Fibroblast of mammary gland (primary cell): ENCODE results near the gene AGO4.

Experiments used
- DNase-seq: peaks from one replicate; pipeline ENCODE4 v3.0.0-alpha.2; 2010; ENCODE audit warnings: low read depth
- H3K4me3 ChIP-seq: 2 replicates; pipeline ENCODE4 v1.5.1; 2011; ENCODE audit warnings: low read depth, mild to moderate bottlenecking, low read length, moderate library complexity; ENCODE audit not compliant: control insufficient read depth
- TF ChIP-seq, protein P1 (sequence below): conservative IDR thresholded peaks from 2 replicates; pipeline ENCODE4 v1.5.1; 2011; ENCODE audit warnings: low read depth, low read length, inconsistent platforms; ENCODE audit not compliant: control insufficient read depth, insufficient read depth

AGO4 gene

DNA sequence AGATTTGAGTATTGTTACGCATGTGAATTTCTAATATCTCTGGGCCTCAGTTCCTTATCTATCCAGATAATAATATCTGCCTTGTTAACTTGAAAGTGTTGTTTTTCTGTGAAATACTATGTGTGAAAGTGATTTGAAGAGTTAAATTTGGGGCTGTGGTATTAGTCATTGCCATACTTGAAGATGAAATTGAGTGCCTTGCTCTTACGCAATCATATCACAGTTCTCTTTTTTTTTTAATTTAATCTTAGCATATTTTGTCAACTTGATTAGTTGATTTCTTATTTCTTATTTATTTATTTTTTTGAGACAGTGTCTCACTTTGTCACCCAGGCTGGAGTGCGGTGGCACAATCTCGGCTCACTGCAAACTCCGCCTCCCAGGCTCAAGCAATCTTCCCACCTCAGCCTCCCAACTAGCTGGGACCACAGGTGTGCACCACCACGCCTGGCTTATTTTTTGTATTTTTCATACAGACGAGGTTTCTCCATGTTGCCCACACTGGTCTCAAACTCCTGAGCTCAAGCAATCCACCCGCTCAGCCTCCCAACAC, 31.0 kb downstream of the AGO4 start:
- DNase-seq = peak; percentile 14
- TF ChIP-seq, protein P1, sequence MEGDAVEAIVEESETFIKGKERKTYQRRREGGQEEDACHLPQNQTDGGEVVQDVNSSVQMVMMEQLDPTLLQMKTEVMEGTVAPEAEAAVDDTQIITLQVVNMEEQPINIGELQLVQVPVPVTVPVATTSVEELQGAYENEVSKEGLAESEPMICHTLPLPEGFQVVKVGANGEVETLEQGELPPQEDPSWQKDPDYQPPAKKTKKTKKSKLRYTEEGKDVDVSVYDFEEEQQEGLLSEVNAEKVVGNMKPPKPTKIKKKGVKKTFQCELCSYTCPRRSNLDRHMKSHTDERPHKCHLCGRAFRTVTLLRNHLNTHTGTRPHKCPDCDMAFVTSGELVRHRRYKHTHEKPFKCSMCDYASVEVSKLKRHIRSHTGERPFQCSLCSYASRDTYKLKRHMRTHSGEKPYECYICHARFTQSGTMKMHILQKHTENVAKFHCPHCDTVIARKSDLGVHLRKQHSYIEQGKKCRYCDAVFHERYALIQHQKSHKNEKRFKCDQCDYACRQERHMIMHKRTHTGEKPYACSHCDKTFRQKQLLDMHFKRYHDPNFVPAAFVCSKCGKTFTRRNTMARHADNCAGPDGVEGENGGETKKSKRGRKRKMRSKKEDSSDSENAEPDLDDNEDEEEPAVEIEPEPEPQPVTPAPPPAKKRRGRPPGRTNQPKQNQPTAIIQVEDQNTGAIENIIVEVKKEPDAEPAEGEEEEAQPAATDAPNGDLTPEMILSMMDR = no peak
- H3K4me3 ChIP-seq = no peak overlapping the region

DNA sequence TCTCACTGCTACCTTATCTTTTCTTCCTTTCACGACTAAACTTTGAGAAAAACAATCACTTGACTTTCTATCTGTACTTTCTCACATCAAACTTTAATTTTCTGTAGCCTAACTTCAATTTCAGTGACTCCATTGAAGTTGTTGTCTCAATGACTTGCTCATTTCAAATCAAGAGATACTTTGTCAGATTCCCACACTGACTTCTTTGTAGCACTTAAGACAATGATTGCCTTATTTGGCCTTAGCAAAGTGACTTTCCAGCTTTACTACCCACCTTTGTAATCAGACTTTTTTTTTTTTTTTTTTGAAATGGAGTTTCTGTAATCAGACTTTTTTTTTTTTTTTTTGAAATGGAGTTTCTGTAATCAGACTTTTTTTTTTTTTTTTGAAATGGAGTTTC, 37.0 kb downstream of the AGO4 start:
- H3K4me3 ChIP-seq = no peak overlapping the region
- DNase-seq = no peak
- TF ChIP-seq, protein P1 = no peak

DNA sequence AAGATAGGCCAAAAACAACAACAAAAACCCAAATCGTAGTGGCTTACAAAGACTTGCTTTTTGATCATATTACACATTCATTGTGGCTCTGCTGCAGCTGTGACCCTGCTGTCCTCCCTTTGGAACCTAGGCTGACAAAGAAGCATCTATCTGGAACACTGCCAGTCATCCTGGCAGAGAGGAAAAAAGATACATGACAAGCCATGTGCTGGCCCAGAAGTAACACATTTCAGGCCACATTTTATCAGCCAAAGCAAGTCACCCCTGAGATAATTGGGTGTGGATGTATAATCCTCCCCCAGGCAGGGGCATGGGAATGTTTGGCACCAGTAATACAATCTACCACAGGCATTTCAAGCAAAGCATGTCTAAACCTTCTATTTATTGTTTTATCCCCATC, 38.0 kb downstream of the AGO4 start:
- TF ChIP-seq, protein P1 = no peak
- H3K4me3 ChIP-seq = no peak overlapping the region
- no peak for DNase-seq

DNA sequence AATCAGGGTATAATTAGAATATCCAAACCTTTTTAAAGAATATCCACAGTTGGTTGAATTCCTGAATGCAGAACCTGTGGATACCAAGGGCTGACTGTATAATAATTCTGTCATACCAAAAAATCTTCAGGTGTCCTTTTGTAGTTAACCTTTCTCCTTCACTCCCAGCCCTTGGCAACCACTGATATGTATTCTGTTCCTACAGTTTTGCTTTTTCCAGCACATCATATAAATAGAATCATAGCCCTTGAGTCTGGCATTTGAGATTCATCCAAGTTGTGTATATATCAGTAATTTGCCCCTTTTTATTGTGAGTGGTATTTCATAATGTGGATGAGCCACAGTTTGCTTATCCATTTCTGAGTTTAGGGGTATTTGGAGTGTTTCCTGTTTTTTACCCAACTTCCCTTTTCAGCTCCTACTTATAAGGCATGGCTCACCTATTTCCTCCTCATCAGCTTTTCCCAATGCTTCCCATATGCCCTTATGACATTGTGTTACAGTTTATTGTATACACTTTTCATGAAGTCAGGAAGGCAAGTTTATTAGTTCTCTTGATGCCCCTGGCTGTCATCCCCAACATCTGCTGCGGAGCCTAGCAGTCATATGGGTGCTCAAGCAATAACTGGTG, 40.2 kb downstream of the AGO4 start:
- no peak overlapping the region for H3K4me3 ChIP-seq
- TF ChIP-seq, protein P1 = no peak
- no peak for DNase-seq

DNA sequence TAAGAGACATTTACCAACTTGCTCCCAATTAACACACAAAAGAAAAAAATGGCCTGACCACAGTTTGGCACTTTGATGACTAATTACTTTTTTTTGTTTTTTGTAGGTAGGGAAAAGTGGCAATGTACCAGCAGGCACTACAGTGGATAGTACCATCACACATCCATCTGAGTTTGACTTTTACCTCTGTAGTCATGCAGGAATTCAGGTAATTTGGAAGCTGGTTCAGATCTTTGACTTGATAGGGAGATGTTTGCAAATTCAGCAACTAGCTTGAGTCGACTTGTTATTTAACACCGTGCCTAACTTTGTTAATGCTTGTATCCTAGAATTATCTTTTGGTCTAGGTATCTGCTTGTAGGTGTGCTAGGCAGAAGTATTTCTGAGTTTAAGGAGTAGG, 42.2 kb downstream of the AGO4 start:
- no peak overlapping the region for H3K4me3 ChIP-seq
- TF ChIP-seq, protein P1 = no peak
- no peak for DNase-seq

DNA sequence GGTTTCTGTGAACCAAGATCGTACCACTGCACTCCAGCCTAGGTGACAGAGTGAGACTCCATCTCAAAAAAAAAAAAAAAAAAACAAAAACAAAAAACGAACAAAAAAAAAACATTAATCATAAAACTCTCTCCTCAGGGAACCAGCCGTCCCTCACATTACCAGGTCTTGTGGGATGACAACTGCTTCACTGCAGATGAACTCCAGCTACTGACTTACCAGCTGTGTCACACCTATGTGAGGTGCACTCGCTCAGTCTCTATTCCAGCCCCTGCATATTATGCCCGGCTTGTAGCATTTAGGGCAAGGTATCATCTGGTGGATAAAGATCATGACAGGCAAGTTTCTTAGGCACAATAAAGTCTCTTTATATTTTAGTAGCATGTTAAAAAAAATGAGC, 42.9 kb downstream of the AGO4 start:
- no peak overlapping the region for H3K4me3 ChIP-seq
- no peak for DNase-seq
- TF ChIP-seq, protein P1 = no peak

DNA sequence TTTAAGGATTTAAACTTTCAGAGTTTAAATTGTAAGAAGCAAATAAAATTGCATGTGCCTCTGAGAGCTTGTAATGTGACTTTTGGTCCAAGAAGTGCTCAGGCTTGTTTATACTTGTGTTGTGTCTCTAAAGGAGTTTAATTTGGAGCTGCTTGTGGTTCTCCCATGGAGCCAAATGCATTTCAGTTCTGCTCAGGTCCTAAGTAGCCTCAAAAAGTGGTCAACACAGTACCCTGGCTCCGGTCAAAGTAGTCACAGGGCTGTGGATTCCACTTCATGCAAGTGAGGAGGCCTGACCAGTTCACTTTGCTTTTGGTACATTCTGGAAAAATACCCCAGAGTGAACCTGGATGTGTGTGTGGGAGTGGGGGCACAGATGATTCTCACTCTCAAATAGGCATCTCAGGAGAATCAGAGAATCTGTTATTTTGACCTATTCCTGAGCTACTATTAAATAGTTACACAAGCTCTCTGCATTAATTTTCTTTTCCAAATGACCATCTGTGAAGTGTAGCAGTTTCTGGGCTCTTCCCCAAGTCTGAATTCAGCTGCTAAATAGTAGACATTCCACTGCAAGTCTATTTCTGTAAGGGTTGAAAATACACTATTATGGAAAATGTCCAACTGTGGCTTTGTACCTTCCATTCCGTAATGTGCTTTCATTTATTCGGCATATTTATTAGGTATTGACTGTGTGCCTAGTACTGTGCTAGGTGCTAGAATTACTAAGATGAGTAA, 43.5 kb downstream of the AGO4 start:
- no peak overlapping the region for H3K4me3 ChIP-seq
- TF ChIP-seq, protein P1 = no peak
- DNase-seq = peak; percentile 38
